ENCODE data around the gene DBNL.

Gene DBNL

GRCh38 chr7:44100458-44101302 is 56.2 kb downstream of the DBNL start:
- no peak for DNase-seq (ENCODE audit: low read depth in 2 of 2)

- DNase-seq (ENCODE audit: low read depth in 2 of 2): no peak
These were observed 56.9 kb downstream of the DBNL start for GRCh38 chr7:44101303-44101965.

GRCh38 chr7:44101966-44102845 is 57.7 kb downstream of the DBNL start:
- DNase-seq (ENCODE audit: low read depth in 2 of 2): no peak

GRCh38 chr7:44102846-44103565 is 58.5 kb downstream of the DBNL start:
- DNase-seq (ENCODE audit: low read depth in 2 of 2): no peak

- DNase-seq (ENCODE audit: low read depth in 2 of 2): no peak
These were observed 59.0 kb downstream of the DBNL start for GRCh38 chr7:44103566-44103922.

- no peak for DNase-seq (ENCODE audit: low read depth in 2 of 2)
These were observed 59.7 kb downstream of the DBNL start, which contains the start of gene AEBP1 for GRCh38 chr7:44103923-44104859. TSS of gene AEBP1 (plus strand) at chr7:44104345. CDS start at chr7:44104666, 321 bp downstream.

- DNase-seq (ENCODE audit: low read depth in 2 of 2): no peak
These were observed 60.6 kb downstream of the DBNL start for GRCh38 chr7:44104860-44105771.

- no peak for DNase-seq (ENCODE audit: low read depth in 2 of 2)
These were observed 61.3 kb downstream of the DBNL start for GRCh38 chr7:44105832-44106231.

- no peak for DNase-seq (ENCODE audit: low read depth in 2 of 2)
These were observed 62.0 kb downstream of the DBNL start for GRCh38 chr7:44106311-44107065.

- no peak for DNase-seq (ENCODE audit: low read depth in 2 of 2)
These were observed 62.8 kb downstream of the DBNL start for GRCh38 chr7:44107116-44107960.

- DNase-seq (ENCODE audit: low read depth in 2 of 2): no peak
These were observed 63.7 kb downstream of the DBNL start for GRCh38 chr7:44107961-44108767.

- DNase-seq (ENCODE audit: low read depth in 2 of 2): no peak
These were observed 64.6 kb downstream of the DBNL start for GRCh38 chr7:44108768-44109750.

GRCh38 chr7:44109991-44110390 is 65.5 kb downstream of the DBNL start:
- no peak for DNase-seq (ENCODE audit: low read depth in 2 of 2)

- no peak for DNase-seq (ENCODE audit: low read depth in 2 of 2)
These were observed 66.5 kb downstream of the DBNL start for GRCh38 chr7:44110719-44111635.

Measured in stimulated activated CD4-positive, alpha-beta T cell treated with anti-CD3 and anti-CD28 coated beads, Interleukin-1b, Interleukin-23, amount 100 ng/mL, for 4 hours (primary cell).